GM20431 (cell line): ENCODE results near the gene RNF34.

ENCODE experiments used
- in situ Hi-C: fragments of 300-500 bp; cut with MseI, MboI; formaldehyde crosslinking; loops from one replicate; pipeline ENCODE4 v1.15.0; 2020; ENCODE audit warnings: low sequenced_read_pairs; ENCODE audit not compliant: unreplicated experiment

RNF34 gene

DNA sequence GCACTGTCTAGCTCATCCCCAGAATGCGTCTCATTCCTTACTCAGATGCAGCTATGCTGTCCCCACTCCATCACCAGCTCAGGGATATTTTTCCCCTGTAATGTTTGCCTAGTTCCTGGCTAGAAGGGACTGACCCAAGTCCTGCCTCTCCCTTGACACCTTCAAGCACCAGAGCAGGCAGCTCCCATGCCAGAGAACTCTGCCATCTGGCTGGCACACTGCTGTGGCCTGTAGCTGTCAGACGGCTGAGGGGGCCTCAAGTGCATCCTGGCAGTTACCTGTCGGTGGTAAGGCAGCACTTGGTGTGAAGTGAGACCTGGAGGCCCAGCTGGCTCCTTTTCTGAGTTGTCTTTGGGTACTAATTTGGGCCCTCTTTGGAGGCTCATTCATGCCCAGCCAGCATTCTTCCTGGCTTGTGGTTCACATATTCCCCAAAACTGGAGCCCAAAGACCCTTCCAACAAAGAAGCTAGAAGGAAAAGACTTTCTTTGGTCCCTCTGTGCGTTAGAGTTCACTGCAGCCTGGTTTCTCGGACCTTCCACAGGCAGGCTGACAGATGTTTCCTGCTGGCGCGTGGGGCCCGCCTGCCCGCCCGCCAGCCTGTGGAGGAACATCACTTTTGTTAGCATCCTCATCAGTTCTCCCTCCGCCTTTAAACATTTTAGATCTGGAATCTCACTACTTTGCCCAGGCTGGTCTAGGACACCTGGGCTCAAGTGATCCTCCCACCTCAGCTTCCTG, 33.0 kb downstream of the RNF34 start:
- in situ Hi-C loops, result loop anchor here (25.0 kb wide), 1 partner anchor 96 kb away; no protein-coding TSS in a partner anchor

DNA sequence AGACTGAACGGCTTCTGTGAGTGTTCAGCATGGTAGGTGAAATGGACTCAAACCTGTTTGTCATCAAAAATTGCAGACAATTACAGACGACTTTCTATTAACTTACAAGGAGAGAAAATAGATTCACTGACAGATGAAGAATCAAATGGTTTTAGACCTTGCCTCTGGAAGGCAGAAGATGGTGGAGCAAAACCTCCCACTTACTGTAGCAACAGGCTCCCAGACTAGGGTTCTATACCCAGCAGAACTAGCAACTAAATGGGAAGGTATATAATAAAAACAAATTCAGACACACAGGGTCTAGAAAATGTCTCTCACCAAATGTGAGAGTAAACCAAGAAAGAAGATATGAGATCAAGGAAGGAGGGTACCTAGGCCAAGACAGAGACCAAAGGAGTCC, 36.8 kb downstream of the RNF34 start:
- in situ Hi-C loops, result loop anchor here (25.0 kb wide), 1 partner anchor 99 kb away; no protein-coding TSS in a partner anchor

DNA sequence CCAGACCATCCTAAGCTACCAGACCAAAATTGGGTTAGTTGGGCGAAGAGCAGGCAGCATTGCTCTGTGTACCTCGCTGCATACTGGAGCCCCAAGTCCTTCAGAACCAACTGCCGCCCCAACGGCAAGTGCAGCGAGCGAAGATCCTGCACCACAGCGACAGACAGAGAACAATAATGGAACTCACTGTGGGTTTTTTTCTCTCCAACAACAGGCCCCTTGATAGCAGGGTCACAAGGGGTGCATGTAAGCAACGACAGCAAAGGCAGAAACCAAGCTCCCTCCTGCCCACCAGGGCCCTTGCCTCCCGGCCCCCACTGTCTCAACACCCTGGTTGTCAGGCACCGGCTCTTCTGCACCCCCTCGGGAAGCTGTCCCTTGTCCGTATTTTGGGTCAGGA, 39.0 kb downstream of the RNF34 start:
- in situ Hi-C loops, result loop anchor here (25.0 kb wide), 1 partner anchor 102 kb away; no protein-coding TSS in a partner anchor

DNA sequence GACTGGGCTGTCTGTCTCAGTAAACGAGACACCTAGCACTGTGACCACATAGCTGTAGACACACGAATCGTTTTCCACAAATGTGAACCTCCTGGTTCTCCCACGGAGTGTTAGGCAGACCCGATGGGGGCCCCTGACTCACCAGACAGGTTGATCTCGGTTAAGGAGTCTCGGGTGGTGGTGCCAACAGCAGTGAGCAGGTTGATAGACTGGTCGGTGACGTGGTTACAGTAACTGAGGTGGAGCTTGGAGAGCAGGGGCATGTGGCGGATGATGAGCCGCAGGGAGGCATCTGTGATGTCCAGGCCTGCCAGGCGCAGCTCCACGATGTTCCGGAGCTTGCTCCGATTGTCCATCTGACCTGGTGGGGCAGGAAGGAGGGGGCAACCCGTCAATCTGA, 39.8 kb downstream of the RNF34 start:
- in situ Hi-C loops, result loop anchor here (25.0 kb wide), 1 partner anchor 102 kb away; no protein-coding TSS in a partner anchor

DNA sequence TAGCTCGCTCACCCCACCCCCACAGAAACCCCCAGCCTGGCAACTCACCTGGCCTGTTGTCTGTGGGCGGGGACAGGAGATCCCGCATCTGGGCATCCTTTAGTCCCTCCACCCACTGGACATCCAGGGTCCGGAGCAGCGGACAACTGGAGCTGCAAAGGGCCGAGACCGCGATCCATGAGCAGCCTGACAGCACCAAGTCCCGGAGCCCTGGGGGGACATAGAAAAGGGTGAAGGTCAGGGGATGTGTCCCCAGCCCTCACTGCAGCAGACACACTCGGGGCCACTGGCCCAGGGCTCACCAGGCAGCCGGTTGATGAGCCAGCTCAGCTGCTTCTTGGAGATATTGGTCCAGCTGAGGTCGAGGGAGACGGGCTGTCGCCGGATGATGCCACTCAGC, 40.9 kb downstream of the RNF34 start:
- in situ Hi-C loops, result loop anchor here (25.0 kb wide), 1 partner anchor 103 kb away; no protein-coding TSS in a partner anchor

DNA sequence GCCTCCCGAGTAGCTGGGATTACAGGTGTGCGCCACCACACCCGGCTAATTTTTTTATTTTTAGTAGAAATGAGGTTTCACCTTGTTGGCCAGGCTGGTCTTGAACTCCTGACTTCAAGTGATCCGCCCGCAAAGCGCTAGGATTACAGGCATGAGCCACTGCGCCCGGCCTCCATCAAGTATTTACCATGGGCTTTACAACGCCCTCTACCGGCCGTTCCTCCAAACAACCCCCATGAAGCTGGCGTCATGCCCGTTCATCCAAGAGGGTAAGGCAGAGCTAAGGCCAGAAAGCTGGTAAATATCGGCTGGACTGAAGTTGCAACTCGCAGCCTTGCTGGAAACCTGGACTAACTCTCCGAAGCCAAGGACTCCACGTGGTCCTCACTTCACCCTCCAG, 41.6 kb downstream of the RNF34 start:
- in situ Hi-C loops, result loop anchor here (25.0 kb wide), 1 partner anchor 104 kb away; no protein-coding TSS in a partner anchor

DNA sequence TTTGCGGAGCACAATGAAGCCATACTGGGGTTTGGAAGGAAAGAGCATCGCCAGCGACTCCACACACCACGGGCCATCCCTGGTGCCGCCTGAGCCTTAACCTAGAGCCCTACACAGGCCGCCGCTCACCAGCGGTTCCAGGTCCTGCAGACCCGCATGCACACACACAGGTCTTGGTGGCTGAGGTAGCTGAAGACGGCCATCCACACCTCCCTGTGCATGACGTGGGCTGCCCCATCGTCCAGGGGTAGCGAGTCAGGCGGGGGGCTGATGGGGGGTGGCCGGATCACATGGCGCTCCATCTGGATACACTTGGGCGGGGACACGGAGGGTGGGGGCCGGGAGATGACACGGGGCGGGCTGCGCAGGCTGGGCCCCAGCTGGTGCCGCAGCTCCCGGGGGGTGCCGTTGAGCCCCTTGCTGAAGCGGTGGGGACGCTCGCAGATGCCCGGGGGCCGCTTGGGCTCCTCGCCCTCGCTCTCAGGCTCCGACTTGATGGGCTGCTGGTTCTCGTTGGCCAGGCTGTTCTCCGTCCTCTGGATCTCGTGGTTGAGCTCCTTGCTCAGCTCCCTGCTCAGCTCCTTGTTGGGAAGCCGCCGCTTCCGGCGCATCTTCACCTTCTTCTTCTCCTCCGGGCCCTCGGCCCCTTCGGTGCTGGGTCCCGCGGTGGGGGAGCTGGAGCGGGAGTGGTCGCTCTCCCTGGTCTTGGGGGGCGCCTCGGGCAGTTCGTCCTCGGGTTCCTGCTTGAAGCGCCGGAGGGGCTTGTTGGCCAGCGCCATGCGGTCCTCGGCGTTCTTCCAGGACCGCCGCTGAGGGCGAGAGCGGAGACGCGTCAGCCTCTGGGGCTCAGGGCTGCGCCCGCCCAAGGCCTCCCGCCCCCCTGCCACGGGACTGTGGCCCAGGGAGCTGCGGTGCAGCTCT, 42.4 kb downstream of the RNF34 start:
- in situ Hi-C loops, result loop anchor here (25.0 kb wide), 1 partner anchor 105 kb away; no protein-coding TSS in a partner anchor

DNA sequence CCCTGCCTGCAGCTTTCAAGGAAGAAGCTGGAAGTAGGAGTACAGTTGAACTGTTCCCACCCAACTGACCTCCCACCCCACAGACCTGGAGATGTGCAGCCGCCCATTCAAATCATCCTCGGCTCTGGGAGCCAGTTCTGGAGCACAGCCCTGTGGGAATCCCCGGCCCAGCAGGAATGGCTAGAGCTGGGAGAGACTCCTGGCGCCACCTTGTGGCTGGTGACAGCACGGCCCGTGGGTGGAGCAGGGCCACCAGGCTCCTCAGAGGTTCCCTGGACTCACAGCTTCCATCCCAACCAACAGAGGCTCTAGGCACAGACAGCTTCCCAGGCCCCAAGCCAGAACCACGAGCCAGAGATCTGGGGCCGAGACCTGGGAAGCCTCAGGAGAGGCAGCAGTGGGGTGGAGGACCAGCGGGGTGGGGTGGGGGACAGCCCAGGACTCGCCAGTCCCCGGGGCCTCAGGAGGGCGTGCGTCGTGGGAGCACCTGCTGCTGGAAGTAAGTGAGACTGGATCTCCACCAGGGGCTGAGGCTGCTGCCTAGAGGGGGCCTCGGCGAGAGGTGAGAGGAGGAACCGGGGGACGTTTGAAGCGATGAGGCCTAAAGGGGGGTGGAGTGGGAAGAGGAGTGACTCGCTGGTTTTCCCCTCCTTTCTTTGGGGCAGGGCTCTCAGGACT, 43.4 kb downstream of the RNF34 start:
- in situ Hi-C loops, result loop anchor here (25.0 kb wide), 1 partner anchor 106 kb away; no protein-coding TSS in a partner anchor

DNA sequence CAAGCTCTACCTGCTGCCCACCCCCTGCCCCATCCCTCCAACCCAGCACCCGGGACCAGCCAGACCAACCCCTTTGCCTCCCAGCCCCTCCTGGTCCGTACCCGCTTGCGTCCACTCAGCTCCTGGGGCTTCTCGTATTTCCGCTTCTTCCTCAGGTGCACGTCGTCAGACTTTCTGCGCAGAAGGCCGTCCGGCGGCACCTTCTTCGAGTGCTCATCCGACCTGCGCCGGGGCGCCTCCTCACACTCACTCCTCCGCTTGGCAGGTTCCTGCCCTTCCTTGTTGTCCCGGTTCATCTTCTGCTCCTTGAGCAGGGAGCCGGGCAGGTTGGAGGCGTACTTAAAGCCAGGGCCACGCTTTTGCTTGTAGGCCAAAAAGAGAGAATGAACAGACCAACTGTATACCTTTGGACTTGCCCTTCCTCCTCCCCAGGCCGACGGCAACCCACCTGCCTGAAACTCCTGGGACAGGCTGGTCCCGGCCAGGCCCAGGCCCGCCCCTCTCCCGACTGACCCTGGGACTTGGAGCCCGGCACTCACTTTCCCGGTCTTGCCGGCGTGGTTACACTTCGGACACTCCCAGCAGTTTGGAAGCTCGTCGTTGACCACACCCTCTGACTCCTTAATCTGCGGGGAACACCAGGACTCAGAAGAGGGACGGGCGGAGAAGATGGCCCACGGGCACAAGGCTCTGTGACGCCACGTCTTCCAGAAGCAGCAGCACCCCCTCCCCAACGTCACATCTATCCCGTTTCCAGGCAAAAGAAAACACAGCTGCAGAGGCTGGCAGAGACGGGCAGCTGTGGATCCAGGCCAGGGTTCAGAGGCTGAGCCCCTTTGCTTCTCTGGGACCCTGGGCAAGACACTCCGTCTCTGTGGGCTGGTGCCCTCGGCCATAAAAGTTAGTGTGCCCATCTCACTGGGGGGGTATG, 44.3 kb downstream of the RNF34 start:
- in situ Hi-C loops, result loop anchor here (25.0 kb wide), 1 partner anchor 107 kb away; no protein-coding TSS in a partner anchor

DNA sequence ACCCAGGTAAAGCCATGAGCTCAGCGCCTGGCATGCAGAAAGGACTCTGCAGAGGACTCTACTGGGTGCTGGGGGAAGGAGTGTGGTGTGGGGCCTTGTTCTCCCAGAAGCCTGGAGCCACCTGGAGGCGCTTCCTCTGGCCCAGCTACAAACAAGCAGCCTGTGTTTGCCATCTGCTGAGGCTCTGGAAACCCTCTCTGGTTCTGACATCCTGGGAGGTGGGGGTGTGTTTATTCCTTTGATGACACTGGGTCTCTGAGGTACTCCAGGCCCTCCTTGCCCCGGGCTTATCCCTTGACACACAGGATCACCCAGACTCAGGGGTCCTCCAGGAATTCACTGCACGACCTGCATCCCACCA, 44.9 kb downstream of the RNF34 start:
- in situ Hi-C loops, result loop anchor here (25.0 kb wide), 1 partner anchor 108 kb away; no protein-coding TSS in a partner anchor

DNA sequence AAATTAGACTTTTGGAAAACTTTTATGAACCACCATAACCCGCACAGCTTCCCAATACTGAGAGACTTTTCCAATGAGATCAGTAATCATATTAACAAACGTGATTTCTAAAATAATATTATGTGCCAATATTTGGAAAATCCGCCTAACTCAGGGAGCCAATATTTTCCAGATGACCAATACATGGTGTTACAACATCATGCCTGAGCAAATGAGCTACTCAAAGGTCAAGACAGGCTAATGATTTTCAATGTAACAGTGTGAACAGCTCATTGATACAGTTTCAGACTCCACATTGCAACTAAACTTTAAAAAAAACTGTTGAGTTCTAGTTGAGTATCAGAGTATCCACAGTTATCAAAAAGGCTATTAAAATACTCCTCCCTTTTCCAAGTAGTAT, 46.8 kb downstream of the RNF34 start:
- in situ Hi-C loops, result loop anchor here (25.0 kb wide), 1 partner anchor 109 kb away; no protein-coding TSS in a partner anchor

DNA sequence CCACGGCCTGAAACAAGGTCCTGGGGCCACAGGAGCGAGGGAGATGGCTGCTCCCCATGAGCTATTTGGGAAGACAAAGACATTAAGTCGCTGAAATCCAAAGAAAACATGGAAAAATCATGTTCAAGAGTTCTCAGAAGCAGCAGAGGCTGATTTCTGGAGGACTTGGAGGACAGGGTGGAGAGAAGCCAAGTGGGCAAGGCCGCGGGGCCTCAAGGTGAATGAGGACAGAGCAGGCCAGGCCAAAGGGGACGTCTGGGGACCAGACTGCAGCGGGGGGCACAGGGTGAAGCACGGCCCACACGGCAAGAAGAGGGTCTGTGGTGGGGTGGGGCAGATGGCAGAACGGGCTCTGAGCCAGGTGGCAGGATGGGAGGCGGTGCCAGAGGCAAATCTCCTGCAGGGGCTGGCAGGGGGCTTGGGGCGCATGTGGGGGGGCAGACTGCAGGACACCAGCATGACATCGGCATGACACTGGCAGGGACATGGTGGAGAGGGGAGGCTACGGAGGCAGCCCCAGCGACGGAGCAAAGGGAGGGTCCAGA, 48.9 kb downstream of the RNF34 start:
- in situ Hi-C loops, result loop anchor here (25.0 kb wide), 1 partner anchor 112 kb away; no protein-coding TSS in a partner anchor

DNA sequence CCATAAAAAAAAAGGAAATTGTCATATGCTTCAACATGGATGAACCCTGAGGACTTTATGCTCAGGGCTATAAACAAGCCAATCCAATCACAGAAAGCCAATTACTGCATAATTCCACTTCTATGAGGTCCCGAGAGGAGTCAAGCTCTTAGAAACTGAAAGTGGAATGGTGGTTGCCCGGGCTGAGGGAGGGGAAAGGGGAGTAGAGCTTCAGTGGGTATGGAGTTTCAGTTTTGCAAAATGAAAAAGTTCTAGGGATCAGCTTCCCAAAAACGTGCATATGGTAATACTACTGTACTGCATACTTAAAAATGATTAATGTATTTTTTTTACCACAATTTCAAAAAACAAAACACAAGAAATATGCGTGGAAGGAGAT, 52.0 kb downstream of the RNF34 start:
- in situ Hi-C loops, result no loop called here

DNA sequence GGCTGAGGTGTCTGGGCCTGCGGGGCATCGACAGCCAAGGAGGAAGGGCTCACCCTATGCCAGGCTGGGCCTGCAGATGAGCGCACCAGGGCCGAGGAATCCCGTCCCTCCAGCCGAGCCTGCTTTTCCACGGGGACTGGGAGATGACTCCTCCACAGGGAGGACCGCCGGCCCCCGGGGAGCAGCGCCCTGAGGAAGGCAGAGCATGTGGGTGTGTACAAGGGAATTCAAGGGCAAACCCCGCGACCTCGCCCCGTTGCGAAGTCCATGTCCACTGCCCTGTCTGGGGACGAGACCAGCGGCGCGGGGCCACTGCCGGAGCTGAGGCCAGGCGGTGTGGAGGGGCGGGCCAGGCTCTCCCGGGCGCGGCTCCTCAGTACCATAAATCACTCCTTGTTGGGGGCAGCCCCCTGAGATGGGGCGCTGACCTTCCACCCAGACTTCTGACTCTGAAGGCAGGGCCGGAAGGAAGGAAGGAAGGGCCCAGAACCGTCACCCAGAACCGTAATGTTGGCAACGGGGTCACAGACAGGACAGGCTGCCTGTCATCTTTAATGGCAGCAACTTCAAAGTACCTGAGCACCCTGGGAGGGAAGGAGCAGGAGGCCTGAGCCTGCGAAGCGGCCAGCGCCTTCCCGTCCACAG, 52.5 kb downstream of the RNF34 start:
- in situ Hi-C loops, result no loop called here

DNA sequence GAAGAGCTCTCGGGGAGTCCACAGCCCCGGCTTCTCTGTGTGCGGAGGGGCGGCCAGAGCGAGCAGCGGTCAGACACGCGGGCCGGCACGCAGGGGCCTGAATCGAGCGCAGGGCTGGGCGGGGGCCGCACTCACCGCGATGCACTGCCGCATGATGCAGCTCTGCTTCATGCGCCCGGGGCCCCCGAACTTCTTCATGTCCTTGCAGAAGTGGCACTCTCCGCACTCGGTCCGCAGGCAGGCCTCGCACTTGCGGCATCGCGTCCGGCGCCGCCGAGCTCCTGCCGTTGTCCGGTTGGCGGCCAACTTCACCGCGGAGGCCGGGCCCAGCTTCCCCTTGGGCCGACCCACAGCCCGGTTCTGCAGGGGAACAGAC, 53.1 kb downstream of the RNF34 start:
- in situ Hi-C loops, result no loop called here

DNA sequence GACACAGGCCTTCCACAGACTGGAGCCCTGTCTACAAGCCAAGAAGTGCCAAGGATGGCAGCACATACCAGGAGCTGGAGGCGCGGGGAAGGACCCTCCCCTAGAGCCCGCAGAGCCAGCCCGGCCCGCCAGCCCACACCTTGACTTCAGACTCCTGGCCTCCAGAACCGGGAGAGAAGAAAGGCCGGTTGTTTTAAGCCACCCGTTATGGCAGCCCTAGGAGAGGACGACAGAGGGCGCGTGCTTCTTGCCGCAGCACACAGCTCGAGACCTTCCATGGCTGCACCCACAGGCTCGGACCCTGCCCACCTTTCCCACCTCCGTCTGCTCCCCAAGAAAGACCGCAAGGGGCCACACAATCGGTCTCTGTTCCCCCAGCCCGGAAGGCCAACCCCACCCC, 53.7 kb downstream of the RNF34 start:
- in situ Hi-C loops, result no loop called here

DNA sequence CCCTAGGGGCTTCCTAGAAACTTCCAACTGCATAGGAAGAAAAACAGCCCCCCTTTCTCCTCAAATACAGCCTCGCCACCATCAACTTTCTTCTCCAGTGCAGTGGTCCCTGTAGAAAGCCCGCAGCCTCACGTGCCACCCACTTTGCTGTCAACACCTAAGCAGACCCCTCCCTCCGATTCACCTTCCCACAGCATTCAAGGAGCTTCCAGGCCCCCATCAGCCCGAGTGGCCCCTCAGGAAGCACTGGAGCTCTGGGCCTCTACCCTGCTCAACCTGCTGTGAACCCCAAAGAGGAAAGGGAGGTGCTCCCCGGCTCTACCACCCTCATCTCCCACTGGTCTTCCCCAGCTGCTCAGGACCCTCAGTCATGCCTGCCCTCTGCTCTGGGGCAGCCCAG, 55.0 kb downstream of the RNF34 start:
- in situ Hi-C loops, result no loop called here

DNA sequence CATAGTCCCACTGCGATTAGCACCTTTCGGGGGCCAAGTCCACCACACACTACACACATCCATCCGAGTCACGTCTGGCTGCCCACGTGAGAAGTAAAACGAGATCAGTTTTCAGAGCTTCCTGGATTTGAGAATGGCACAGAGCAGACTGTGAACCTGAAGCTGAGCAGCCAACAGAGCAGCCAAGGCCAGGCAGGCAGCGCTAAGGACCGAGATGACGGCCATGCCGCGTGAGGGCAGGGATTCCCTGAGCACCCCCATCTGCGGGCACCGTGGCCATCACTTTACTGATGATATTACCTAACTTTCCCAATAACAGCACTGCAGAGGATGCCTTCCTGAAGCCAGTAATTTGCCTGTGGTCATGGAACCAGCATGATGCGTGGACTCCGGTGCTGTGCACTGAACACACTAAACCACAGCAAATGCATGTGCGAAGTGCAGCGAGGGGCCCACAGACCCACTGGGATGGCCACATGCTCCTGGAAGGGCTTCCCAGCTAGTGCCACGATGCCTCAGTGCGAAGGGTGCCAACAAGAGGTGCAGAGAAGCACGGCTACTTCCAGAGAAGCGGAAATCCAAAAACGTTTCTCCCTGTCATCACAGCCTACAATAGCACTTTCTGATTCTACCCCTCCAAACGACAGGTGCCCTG, 56.0 kb downstream of the RNF34 start:
- in situ Hi-C loops, result no loop called here
